ENCODE measurements around the gene PTPRO.

GRCh38 chr12:15497671-15498292 is 175.5 kb downstream of the PTPRO start:
- TF ChIP-seq ATF3 (IDR thresholded peaks at IDR 0.05; ENCODE audit: borderline replicate concordance, extremely low read depth, low read depth, low read length) = no peak
- TF ChIP-seq POLR2A (IDR thresholded peaks at IDR 0.05; ENCODE audit: low read depth, low read length) = no peak
- TF ChIP-seq BRCA1 (IDR thresholded peaks at IDR 0.05; ENCODE audit: low read depth, low read length) = no peak
- TF ChIP-seq ZZZ3 (IDR thresholded peaks at IDR 0.05; ENCODE audit: control insufficient read depth, insufficient read length, low read depth) = no peak
- TF ChIP-seq RB1 (IDR thresholded peaks at IDR 0.05; ENCODE audit: borderline replicate concordance) = no peak
- TF ChIP-seq CTCF (IDR thresholded peaks at IDR 0.05 in 2 of 3, conservative IDR thresholded peaks at IDR 0.05 in 1 of 3; ENCODE audit: control insufficient read depth in 2 of 3, extremely low read depth in 1 of 3, insufficient read depth in 1 of 3, low read depth in 3 of 3, low read length in 3 of 3) = no peak
- no peak for TF ChIP-seq GABPA (IDR thresholded peaks at IDR 0.05; ENCODE audit: low read depth)
- no peak for TF ChIP-seq EZH2 (IDR thresholded peaks at IDR 0.05; ENCODE audit: borderline replicate concordance, control insufficient read depth, low read depth, low read length)
- no peak for TF ChIP-seq TBL1XR1 (IDR thresholded peaks at IDR 0.05; ENCODE audit: low read depth, low read length)
- TF ChIP-seq, protein P1, sequence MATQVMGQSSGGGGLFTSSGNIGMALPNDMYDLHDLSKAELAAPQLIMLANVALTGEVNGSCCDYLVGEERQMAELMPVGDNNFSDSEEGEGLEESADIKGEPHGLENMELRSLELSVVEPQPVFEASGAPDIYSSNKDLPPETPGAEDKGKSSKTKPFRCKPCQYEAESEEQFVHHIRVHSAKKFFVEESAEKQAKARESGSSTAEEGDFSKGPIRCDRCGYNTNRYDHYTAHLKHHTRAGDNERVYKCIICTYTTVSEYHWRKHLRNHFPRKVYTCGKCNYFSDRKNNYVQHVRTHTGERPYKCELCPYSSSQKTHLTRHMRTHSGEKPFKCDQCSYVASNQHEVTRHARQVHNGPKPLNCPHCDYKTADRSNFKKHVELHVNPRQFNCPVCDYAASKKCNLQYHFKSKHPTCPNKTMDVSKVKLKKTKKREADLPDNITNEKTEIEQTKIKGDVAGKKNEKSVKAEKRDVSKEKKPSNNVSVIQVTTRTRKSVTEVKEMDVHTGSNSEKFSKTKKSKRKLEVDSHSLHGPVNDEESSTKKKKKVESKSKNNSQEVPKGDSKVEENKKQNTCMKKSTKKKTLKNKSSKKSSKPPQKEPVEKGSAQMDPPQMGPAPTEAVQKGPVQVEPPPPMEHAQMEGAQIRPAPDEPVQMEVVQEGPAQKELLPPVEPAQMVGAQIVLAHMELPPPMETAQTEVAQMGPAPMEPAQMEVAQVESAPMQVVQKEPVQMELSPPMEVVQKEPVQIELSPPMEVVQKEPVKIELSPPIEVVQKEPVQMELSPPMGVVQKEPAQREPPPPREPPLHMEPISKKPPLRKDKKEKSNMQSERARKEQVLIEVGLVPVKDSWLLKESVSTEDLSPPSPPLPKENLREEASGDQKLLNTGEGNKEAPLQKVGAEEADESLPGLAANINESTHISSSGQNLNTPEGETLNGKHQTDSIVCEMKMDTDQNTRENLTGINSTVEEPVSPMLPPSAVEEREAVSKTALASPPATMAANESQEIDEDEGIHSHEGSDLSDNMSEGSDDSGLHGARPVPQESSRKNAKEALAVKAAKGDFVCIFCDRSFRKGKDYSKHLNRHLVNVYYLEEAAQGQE (IDR thresholded peaks at IDR 0.05; ENCODE audit: low read depth, low read length) = no peak
- TF ChIP-seq, protein P2, sequence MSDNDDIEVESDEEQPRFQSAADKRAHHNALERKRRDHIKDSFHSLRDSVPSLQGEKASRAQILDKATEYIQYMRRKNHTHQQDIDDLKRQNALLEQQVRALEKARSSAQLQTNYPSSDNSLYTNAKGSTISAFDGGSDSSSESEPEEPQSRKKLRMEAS (IDR thresholded peaks at IDR 0.05; ENCODE audit: low read depth, low read length) = no peak

Data from GM12878 (cell line).